H1 (cell line): ENCODE results near the gene CERKL. TPM values are rescaled to one million over a fixed set of nuclear protein-coding genes. Genes with fewer than 3 reads are reported as not detected.

Experiments
- RAD21 ChIP-seq, 2 experiments: IDR thresholded peaks in 1 of 2; conservative IDR thresholded peaks in 1 of 2; 2 replicates each; pipeline ENCODE4 v1.6.1; 2011; ENCODE audit warnings: low read depth in 2 of 2, low read length in 2 of 2, improper control_type of control experiment in 1 of 2, inconsistent platforms in 1 of 2, mild to moderate bottlenecking in 1 of 2, moderate library complexity in 1 of 2
- RNF2 ChIP-seq: fragments of 200-900, 300-1000 bp; sonication (generic); IDR thresholded peaks from 2 replicates; pipeline ENCODE4 v1.7.1; 2016; ENCODE audit warnings: borderline replicate concordance, low read depth, mild to moderate bottlenecking, antibody characterized with exemption, low read length; ENCODE audit not compliant: poor library complexity, severe bottlenecking; ENCODE audit errors: missing control alignments
- SAP30 ChIP-seq: fragments of 300-600 bp; sonication (generic); IDR thresholded peaks from 2 replicates; pipeline ENCODE4 v1.7.1; 2012; ENCODE audit warnings: low read length, moderate library complexity, mild to moderate bottlenecking, inconsistent platforms; ENCODE audit not compliant: insufficient read depth, insufficient replicate concordance
- SIN3A ChIP-seq, 2 experiments: IDR thresholded peaks in 1 of 2; conservative IDR thresholded peaks in 1 of 2; 2 replicates each; pipeline ENCODE4 v1.6.1; 2011 to 2012; ENCODE audit warnings: low read length in 2 of 2, improper control_type of control experiment in 1 of 2, low read depth in 1 of 2, mild to moderate bottlenecking in 1 of 2
- SUZ12 ChIP-seq: fragments of 200-600 bp; sonication (generic); IDR thresholded peaks from 2 replicates; pipeline ENCODE4 v1.6.1; 2012; ENCODE audit warnings: mild to moderate bottlenecking, inconsistent platforms, low read length, moderate library complexity, mixed read lengths
- YY1 ChIP-seq: IDR thresholded peaks from 2 replicates; pipeline ENCODE4 v1.6.1; 2011; ENCODE audit warnings: low read depth, mild to moderate bottlenecking, low read length
- polyA plus RNA-seq, 7 experiments: library from polyadenylated mRNA; depleted of rRNA in 3 of 7; stranded (reverse) in 5 of 7; unstranded in 2 of 7; fragments of >200 nt in 5 of 7; fragments of 200-250 nt in 2 of 7; gene quantifications; 1 replicate in 5 of 7; 2 replicates in 1 of 7; 4 replicates in 1 of 7; pipeline versions ENCODE4 v1.2.1 to v1.2.3, GENCODE V29; 2011 to 2013; ENCODE audit warnings: missing spikeins in 2 of 7, mixed read lengths in 2 of 7
- total RNA-seq: library from RNA; stranded (reverse); fragmentation: NEBNext Ultra II Directional; extraction: Animal tissue kit (Norgen Biotek cat#: 25700); gene quantifications from 2 replicates; pipeline ENCODE4 v1.2.1, GENCODE V29; 2021

The CERKL gene
- total and polyA plus RNA-seq, 2 of the 8 experiments (the other 6 are each of a cell fraction or from before 2014, with no cell fraction given), result 0.05 TPM; not detected in 1

DNA sequence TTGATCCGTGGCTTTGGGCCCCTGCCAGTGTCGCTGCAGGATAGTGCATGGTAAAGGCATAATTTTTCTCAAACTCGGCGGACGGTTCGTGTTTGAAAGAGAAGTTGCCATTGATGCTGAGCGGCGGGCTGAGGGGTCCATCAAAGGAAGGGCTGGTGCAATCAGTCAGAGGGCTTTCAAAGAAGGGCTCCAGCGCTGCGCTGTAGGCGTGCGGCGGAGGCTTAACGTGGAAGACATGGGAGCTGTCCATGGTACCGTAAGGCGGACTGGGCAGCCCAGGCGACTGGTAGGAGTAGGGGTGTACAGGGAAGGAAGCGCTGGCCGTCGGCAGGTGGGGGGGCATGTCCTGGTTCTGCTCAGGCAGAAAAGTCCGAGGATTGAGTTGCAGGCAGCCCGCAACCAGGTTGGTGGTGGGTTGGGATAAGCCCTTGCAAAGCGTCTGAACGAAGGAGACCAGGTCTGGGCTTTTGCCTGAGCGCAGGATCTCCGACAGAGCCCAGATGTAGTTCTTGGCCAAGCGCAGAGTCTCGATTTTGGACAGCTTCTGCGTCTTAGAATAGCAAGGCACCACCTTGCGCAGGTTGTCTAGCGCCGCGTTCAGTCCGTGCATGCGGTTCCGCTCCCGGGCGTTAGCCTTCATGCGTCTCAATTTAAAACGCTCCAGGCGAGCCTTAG, 21.1 kb upstream of the CERKL start (continued):
- TF ChIP-seq RNF2 (peak; percentile 93), SUZ12 (peak; percentile 69), SIN3A (conservative IDR thresholded peaks at IDR 0.05 in 1 of 2, IDR thresholded peaks at IDR 0.05 in 1 of 2; ENCODE audit: low read depth in 1 of 2, low read length in 2 of 2) (peak; percentile 92 to 93; a peak in 3 of 4 replicates), SAP30 (peak; percentile 83), YY1 (peak; percentile 38; the same call in 1 of the 2 replicates), RAD21 (IDR thresholded peaks at IDR 0.05 in 1 of 2, conservative IDR thresholded peaks at IDR 0.05 in 1 of 2; ENCODE audit: low read depth in 2 of 2, low read length in 2 of 2) (peak; percentile 8 to 19; a peak in 1 of 4 replicates)
